Ishikawa (cell line): ENCODE data around the gene PER3.

Experiments
- CEBPB ChIP-seq: IDR thresholded peaks from 2 replicates; pipeline ENCODE4 v1.6.1; 2012
- EGR1 ChIP-seq: IDR thresholded peaks from 2 replicates; pipeline ENCODE4 v1.6.1; 2012
- EP300 ChIP-seq: IDR thresholded peaks from 2 replicates; pipeline ENCODE4 v1.6.1; 2012; ENCODE audit warnings: borderline replicate concordance
- FOXM1 ChIP-seq: IDR thresholded peaks from 2 replicates; pipeline ENCODE4 v1.6.1; 2012; ENCODE audit warnings: low read depth, borderline replicate concordance
- MAX ChIP-seq: IDR thresholded peaks from 2 replicates; pipeline ENCODE4 v1.6.1; 2012
- NFIC ChIP-seq: IDR thresholded peaks from 2 replicates; pipeline ENCODE4 v1.6.1; 2012
- RAD21 ChIP-seq: IDR thresholded peaks from 2 replicates; pipeline ENCODE4 v1.6.1; 2012; ENCODE audit warnings: low read depth
- REST ChIP-seq: IDR thresholded peaks from 2 replicates; pipeline ENCODE4 v1.6.1; 2012; ENCODE audit warnings: low read depth, mild to moderate bottlenecking
- TCF12 ChIP-seq: IDR thresholded peaks from 2 replicates; pipeline ENCODE4 v1.6.1; 2012; ENCODE audit warnings: low read depth
- TEAD4 ChIP-seq: IDR thresholded peaks from 2 replicates; pipeline ENCODE4 v1.6.1; 2012
- YY1 ChIP-seq: IDR thresholded peaks from 2 replicates; pipeline ENCODE4 v1.6.1; 2012; ENCODE audit warnings: low read depth
- TF ChIP-seq, protein P1 (sequence below): IDR thresholded peaks from 2 replicates; pipeline ENCODE4 v1.6.1; 2012

PER3 gene

DNA sequence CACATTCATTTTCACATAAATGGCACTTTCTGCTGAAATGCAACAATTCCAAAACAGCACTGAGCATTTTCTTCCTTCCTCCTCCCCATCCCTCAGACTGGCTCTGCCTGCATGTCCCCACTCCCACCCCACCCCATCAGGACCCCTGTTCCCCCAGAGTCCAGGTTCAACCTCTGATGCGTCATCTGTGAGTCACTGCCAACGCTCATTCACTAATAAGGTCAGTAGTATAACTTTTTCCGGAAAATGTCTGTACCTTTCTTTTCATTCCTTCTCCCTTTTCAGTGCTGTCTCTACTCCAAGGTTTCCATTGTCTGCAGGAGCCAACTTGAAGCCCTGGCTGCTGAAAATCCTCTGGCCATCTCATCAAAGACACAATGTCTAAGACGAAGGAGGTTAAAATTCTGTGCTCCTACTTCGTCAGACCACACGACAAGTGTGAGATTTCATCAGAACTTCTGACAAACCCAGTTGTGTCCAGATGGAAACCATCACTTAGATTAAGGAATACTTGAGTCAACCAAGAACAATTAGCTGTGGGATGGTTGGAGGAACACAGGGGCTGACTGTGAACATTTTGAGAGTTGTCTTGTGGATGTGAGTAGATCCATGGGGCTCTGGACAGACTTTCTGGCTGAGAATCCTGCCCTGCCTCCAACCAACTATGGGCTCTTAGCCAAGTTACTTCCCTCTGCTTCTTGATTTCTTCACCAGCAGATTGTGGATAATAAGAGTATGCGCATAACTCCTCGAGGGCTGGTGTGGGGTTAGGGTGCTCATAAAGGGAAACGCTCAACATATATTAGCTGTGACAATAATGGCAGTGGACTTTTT, 104.4 kb downstream of the PER3 start:
- TF ChIP-seq TEAD4 (no peak), EGR1 (no peak), MAX (no peak), RAD21 (no peak)

DNA sequence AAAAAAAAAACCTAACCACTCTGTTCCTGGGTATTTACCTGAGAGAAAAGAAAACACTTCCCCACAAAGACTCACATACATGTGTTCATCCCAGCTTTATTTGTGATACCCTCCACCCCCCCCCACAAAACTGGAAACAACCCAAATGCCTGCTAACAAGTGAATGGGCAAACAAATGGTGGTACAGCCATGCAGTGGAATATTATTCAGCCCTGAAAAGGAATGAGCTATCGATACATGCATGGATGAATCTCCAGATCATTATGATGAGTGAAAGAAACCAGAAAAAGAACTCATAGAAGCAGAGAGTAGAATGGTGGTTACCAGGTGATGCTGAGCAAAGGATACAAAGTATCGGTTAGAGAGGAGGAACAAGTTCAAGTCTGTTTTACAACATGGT, 106.8 kb downstream of the PER3 start:
- TF ChIP-seq YY1 (no peak), NFIC (no peak), TCF12 (no peak), MAX (no peak), REST (no peak), FOXM1 (no peak), CEBPB (no peak)
- TF ChIP-seq, protein P1, sequence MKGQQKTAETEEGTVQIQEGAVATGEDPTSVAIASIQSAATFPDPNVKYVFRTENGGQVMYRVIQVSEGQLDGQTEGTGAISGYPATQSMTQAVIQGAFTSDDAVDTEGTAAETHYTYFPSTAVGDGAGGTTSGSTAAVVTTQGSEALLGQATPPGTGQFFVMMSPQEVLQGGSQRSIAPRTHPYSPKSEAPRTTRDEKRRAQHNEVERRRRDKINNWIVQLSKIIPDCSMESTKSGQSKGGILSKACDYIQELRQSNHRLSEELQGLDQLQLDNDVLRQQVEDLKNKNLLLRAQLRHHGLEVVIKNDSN, result no peak

GRCh38 chr1:7891804-7892203, 107.7 kb downstream of the PER3 start:
- no peak for TF ChIP-seq EP300
- no peak for TF ChIP-seq YY1
- TF ChIP-seq, protein P1, result no peak
- TF ChIP-seq RAD21, result no peak
- TF ChIP-seq FOXM1, result no peak

GRCh38 chr1:7893529-7894180, 109.6 kb downstream of the PER3 start:
- TF ChIP-seq, protein P1, result no peak
- TF ChIP-seq YY1 (no peak), EGR1 (no peak), MAX (no peak)
